HG03159 (cell line): ENCODE results near the gene TPCN2.

Source experiments
- ATAC-seq: cut with Tn5 transposase; IDR thresholded peaks from one replicate; pipeline ENCODE4 v1.9.1; 2021; ENCODE audit warnings: mild to moderate bottlenecking, moderate library complexity; ENCODE audit not compliant: unreplicated experiment

The TPCN2 gene

GRCh38 chr11:69180226-69180625 lies 131.5 kb downstream of the TPCN2 start:
- ATAC-seq: no peak

GRCh38 chr11:69180726-69181125 lies 132.0 kb downstream of the TPCN2 start:
- ATAC-seq: no peak

- ATAC-seq: no peak
Measured at GRCh38 chr11:69183613-69184012, 134.9 kb downstream of the TPCN2 start.
